Umbilical cord (tissue), 2 donors: ENCODE measurements around the gene CALM1. TPM values are rescaled to one million over a fixed set of nuclear protein-coding genes. Genes with fewer than 3 reads are reported as not detected.
"Not testable (repeated sequence)": the region's sequence is repeated elsewhere in the genome, so short reads cannot be mapped to it uniquely, and the experiment has no call there.

ENCODE experiments used
- DNase-seq: peaks from one replicate; pipeline ENCODE4 v3.0.0-alpha.2; 2015; ENCODE audit warnings: low spot score
- total RNA-seq: library from RNA; depleted of rRNA; stranded (reverse); fragments of >200 nt; gene quantifications from one replicate; pipeline ENCODE4 v1.2.3, GENCODE V29; 2014; ENCODE audit warnings: low replicate concordance; ENCODE audit not compliant: insufficient read depth

The CALM1 gene
- total RNA-seq, 1 donor from 2014 or later: 202 TPM

DNA sequence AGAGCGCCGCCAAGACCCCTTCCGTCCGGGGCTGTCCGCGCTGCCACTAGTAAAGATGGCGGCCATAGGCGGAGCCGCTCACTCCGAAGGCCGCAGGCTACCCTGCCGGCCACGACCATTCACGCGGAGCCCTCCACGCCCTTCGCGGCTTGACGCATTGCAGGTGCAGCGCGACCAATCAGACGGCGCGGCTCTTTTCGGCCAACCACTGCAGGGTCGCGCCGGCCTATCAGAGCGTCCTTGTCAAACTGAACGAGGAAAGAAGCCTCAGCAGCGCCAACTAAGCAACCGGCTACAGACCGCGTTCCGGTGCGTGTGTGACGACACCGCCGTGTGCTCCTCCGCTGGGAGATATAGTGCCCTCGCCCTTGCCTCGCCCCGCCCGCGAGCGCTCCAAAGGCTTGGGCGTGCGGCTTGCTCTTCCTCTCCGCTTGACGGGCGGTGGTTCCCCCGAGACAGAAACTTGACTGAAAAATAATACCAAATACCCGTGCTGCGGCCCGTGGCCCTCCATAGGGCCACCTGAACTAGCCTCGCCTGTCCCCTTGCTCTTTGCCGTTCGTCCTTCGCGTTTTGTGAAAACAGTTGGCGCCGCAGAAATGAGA is 13.6 kb upstream of the CALM1 start:
- peak; percentile 100 for DNase-seq

DNA sequence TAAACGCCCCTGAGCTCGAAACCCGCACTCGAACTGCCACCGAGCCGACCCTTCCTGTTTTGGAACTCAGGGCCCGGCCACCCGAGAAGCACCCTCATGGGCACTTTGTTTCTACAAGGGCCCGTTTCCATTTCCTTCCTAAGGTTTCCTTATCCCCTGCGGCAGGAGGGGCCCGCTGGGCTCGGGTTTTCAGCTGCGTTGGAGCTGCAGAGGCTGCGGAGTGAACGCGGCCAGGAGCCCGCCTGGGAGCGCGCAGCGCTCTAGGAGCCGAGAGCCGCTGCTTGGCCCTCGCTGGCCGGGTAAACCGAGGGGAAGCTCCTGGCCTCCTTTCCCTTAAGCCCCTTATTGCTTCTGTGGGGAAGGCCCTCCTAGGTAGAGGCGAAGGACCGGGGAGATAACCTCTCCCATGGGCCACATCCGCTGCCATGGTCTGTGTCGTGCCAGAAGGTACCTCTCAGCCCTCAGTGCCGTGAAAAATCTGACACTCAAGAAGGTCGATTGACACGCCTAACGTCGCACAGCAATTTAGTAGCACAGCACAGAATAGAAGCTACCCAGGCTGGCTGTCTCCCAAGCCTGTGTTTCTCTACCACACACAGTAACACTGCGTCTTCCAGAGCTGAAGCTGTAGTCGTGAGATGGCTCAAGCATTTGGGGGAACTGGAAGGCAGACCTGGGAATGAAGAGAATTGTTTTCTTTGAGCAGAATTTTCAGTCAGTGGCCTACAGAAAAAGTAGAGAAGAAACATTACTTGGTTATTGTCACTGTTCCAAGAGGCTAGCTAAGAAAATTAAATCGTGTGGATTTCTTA is 12.9 kb upstream of the CALM1 start:
- DNase-seq: peak; percentile 78

DNA sequence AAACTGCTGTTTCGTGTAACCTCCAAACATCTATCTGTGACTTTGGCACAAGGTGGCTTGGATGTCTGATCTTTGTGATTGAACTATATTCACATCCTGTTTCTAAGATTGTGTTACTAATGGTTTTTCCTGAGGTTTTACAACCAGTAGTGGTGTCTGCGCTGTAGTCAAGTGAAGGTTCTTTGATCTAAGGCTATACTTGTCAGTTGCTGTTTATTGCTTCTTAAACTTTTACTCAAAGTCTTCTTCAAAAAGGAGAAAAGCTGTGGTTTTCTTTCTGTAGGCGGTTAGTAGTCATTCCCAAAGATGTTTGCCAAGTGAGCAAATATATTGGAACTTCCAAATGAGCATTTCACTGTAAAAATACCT is 12.3 kb upstream of the CALM1 start:
- DNase-seq: no peak

DNA sequence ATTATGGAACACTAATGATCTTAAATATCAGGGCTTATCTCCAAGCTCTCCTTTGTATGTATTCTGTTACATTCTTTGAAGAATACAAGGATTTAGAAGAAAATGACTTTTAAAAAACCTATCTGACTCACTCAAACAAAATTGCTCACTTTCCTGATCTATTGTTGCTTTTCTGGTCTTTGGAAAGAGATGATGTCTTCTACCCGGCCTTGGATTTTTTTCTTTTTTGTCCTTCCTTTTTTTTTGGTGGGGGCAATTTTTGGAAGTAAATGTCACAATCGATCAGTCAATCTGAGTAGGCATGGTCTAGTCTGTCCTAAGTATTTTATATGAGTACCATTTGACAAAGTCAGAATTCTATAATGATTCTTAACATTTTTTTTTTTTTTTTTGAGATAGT is 10.5 kb upstream of the CALM1 start:
- DNase-seq: no peak

DNA sequence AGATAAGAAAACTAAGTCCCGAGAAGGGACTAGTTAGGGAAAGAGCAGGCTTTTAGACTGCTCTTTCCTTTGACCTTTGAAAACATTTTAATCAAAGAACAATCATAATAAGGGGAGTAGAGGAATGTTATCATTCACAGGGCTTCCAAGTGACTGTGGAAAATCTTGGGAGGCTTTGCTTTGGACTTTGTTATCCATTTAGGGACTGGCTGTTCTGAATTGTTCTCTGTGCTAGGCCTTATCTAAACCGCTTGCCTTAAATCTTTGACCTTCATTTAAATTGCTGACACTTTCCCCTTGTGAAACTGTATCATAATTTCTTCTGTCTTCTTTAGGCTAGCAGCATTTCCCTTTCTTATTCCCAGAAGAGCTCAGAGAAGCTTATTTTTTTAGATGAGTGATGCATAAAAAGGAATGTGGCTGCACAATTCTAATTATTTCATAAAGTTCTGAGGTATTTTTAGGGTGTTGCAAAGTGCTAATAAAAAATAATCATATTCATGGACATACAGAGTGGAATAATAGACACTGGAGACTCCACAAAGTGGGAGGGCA is 9.5 kb upstream of the CALM1 start:
- DNase-seq: no peak

DNA sequence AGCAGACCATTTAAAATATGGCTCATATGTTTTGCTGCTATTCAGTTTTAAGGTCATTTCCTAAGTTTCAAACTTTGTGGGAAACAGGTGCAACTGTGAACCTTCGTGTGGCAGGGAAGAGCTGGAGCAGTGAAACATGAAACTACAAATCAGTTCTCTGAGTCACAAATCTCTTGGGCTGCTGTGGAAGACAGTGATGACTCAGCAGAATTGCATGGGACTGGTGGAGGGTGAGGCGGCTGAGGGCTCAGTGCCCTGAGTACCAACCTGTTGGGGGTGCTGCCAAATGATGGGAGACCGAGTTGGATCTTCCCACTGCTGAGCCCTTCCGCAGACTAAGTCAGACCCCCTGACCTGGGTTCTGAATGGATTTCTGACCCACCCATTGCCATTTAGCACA is 8.4 kb upstream of the CALM1 start:
- DNase-seq: no peak

DNA sequence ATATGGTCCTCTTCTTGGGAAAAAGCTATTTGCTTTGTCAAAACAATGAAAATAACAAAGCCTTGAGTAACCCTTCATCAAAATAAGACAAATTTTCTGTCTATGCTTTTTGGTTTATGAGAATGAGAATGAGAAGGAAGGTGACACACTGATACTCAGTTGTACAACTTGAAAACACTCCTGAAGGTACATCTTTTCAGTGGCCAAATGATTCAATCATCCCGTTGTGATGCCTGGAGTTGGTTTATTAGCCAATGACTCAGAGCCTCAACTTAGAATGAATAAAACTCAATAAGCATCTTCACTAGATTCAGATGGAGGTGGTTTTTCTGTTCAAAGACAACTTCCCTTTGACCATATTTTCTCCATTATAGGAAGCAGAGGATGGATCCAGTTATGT is 7.8 kb upstream of the CALM1 start:
- no peak for DNase-seq

DNA sequence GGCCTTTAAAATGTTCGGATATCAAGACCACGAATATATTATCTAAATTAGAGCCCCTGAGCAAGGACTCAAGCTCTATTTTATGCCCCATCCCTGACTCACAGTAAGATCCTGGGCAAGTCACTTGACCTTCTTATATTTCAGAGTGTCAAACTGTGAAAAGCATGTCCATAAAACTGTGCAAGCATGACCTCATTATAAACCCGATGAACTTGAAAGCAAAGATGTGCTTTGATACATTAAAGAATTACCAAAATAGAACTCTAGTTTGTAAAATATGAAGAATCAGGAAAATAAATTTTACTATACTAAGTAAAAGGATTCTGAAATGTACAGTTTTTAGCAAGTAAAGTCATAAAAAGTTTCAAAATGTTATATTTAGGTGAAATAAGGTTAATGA is 2.9 kb upstream of the CALM1 start:
- no peak for DNase-seq

DNA sequence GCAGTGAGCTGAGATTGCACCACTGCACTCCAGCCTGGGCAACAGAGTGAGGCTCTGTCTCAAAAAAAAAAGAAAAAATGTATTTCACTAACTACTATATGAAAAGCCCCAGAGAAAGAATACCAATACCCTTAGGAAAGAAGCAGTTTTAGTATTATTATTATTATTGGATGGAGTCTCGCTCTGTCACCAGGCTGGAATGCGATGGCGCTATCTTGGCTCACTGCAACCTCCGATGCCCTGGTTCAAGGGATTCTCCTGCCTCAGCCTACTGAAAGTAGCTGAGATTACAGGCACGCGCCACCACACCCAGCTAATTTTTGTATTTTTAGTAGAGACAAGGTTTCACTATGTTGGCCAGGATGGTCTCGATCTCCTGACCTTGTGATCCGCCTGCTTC is 2.0 kb upstream of the CALM1 start:
- not testable (repeated sequence) for DNase-seq

DNA sequence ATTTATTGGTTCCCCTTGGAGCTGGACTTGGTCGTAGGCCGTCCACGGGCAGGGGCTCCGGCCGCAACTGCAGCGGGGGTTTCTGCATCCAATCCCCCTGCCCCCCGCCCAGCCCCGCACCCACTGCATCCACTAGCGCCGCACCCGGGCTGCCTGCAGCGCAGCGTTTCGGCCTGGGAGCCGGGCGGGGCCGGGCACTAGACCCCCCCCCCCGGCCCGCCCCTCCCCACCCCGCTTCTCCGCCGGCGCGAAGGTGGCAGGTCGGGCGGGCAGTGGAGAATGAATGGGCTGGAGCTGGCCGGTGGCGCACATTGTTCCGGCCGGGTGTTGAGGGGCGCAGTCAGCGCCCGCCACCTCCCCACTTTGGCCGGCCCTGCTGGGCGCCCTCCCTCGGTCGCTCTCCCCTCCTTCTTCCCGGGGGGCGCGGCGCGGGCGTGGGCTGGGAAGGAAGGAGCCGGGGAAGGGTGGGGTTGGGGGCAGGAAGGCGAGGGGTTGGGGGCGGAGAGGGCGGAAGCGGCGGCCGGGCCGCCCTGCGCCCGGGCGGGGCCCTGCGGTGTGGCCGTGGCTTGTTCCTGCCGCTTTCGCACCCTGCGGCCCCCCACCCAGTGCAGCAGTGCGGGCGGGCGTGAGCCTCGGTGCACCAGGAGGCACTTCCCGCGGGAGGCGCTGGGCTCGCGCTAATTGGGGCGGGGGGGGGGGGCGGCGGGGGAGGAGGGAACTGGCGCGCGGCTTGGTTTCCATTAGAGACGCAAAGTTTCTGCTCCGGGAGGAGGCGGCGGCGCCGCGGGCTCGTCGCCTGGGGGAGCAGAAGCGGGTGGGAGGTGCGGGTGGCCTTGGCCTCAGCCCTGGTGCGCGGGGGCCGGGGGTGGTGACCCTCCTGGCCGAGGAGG is 841 bp downstream of the CALM1 start:
- DNase-seq: peak; percentile 72

DNA sequence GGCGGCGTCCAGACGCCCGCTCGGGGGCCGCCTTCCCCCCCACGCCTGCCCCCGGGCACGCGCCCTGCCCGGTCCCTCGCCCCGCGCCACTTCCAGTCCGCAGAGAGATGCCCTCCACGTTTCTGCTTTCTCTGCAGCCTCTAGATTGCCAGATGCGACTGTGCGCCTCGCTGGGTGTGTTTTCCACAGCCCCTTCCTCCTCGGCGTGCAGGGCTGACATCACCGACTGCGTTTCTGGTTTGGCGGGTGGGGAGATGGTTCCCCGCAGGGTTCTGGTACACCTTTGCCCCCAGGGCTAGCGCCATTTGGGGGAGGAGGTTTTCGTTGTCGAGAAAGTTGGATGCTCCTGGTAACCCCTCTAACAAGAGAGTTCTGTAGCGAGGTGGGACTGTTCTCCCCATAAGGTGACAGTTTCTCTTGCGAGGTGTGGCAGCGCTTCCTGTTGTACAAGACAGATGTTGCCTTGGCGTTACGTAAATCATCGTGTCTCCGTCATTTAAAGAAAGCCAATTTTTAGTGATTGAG is 1.5 kb downstream of the CALM1 start:
- peak; percentile 61 for DNase-seq

DNA sequence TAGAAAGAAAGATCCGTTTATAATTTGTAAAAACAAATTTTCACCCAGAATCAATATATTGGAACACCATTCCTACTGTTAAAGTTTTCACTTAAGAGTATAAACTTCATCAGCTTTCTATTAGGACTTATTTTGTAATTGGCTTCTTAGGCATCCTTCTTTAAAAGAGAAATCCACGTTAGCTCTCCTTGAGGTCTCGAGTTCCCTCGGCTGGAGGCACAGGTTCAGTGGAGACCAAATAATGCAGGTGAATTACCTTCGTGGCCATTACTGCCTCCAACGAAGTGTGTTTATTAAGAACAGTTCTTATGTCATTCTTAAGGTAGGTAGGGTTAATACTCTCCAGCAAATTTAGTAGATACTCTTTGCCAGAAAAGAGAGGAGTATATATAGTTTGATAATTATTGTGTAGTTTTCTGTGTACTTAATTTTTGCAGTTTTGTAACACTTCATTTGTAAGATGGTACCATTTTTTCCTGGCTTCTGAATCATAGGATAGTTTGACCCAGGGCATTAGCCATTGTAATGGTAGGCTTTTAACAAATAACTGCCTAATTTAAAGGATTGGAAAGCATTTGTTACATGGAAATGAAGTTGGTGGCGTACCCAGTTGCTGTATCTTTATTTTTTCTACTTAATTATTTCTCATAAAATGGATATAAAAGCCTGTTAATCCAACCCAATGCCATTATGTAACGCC is 2.2 kb downstream of the CALM1 start:
- DNase-seq: no peak

DNA sequence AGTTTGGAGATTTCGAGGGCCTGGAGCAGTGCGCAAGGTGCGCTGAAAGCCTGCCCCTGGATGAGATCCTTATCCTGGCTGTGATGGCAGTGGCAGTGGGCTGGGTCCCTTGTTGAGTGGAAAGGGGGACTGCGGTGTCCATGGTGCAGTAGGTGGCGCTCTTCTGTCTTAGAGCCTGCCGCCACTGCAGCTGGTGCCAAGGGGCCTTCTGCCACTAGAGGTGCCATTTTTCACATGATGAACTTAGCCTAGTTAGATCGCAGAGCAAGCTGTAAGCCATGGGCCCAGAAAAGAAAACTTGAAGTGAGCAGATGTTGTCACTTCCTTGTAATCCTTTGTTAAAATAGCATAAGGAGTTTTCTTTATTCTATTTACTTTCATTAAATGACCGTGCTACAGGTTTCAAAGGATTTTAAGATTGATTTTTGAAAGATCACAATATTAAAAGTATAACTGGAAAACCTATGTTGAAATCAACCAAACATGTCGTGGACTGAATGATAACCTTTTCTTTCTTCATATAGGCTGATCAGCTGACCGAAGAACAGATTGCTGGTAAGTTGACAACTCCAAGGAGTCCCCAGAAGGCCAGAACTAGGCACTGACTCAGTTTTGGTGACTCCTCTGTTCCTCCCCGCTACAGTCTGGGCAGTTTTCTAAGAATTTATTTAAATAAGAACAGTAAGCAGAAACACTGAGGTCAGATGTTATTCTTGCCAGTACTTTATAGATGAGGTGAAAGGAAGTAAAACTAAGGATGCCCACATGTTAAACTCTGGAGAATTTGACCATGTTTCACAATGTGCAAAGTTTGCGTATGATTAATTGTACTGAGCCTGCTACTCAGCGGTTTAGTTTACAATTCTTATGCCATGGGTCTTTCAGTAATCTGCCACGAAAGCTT is 3.0 kb downstream of the CALM1 start:
- DNase-seq: peak; percentile 92

DNA sequence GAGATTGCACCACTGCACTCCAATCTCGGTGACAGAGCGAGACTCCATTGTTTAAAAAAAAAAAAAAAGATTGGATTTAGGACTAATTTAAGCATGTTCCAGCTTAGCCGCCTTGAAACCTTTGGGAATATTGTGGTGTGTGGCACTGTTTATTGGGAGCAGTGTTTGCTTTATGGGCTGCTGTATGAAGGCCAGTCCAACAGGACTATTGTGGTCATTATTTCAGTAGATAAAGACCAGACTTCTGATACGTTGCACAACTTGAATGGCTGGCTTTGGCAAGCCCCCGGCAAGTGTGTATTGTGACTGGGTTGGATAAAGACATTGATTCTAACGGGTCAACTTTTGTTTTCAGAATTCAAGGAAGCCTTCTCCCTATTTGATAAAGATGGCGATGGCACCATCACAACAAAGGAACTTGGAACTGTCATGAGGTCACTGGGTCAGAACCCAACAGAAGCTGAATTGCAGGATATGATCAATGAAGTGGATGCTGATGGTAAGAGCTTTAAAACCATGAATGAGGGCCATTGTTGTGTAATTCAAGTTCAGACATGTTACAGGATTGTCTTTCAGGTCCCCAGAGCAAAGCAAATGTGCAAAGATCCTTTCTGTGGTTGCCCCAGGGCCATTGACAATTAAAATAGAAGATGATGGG is 4.2 kb downstream of the CALM1 start:
- no peak for DNase-seq

DNA sequence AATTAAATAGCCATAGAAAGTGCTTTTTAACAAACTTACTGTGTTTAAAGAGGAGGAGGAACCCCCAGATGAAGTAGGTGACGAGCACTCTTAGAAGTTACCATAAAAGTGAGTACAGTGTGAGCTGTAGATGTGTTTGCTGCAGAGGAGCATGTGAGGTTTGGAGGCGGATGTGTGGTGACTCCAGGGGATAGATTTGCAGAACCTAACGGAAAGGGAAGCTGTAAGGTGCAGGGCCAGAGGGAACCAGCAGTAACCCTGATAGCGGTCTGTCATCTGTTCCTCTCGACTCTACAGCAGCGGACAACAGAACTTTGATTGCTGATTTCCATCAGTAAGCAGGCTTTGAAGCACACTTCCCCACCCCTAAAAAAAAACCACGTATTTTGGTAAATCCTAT is 5.2 kb downstream of the CALM1 start:
- DNase-seq: no peak

DNA sequence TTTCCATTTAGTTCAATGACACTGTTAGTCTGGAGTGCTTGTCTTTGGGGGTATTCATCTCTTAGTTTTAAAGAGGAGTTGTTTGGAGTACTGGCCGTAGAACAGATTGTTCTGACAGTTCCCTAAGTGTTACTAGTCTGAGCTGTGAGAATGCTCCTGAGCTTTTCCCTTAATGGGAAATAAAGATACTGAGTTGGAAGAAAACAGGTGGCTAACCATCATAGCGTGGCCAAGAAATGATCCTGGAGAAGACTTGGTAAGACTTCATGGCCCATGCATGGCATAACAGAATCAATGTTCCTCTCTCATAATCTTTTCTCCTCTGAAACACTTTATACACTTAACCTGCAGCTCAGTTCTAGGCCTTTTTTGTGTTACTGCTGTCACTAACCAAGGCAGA is 6.2 kb downstream of the CALM1 start:
- no peak for DNase-seq

DNA sequence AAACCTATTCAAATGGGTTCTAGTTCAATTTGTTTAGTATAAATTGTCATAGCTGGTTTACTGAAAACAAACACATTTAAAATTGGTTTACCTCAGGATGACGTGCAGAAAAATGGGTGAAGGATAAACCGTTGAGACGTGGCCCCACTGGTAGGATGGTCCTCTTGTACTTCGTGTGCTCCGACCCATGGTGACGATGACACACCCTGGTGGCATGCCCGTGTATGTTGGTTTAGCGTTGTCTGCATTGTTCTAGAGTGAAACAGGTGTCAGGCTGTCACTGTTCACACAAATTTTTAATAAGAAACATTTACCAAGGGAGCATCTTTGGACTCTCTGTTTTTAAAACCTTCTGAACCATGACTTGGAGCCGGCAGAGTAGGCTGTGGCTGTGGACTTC is 8.3 kb downstream of the CALM1 start:
- no peak for DNase-seq

DNA sequence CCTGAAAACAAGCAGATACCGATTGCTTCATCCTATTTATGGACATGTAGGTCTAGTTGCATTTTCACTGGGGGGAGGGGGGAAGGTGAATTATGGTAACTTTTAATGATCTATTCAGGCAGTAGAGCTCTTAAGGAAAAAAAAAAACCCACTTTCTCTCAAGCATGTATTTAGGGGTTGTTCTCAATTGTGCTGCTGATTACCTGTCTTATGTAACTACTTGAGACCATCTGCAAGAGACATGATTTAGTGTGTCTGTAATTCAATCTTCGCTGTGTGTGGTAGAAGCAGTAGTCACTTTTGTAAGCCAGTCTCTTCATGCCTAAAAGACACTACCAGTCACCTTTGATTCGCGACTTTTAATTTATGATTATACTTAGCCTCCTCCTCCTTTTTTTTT is 8.9 kb downstream of the CALM1 start:
- DNase-seq: no peak

DNA sequence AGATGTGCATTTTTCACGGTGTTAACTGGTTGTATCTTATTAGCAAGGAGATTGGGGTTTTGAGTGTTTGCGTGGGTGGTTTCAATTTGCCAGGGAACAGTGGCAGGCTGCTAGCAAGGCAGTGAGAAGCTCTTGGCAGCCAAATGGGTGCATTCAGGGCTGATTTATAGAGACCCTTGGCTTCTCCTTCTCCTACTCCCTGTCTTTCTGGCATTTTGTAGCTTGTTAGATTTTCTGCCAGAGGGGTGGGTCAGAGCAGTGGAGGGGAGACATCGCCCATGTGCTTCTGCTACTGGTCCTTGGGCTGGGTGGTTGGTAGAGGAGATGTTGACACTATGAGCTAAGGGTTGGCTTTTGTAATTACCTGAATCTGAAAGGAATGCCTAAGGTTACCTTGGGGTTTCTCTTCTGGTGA is 9.6 kb downstream of the CALM1 start:
- no peak for DNase-seq

DNA sequence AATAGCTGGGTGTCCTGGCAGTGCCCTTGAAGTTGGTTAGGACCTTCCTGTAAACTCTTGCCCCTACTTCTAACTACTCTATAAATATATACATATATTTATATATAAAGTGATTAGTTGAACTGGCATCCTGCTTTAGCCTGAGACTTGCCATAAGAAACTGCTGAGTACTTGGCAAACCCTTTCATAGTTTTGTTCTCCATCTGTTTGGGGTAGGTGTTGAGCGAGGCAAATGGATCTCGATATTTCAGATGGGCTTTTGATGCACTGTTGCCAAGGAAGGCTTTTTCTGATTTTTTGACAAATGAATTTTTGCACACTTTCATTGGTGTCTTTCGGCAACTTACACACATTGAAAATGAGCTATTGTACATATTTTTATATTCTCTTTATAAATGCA is 10.4 kb downstream of the CALM1 start:
- no peak for DNase-seq
